ENCODE results near the gene STX7. TPM values are rescaled to one million over a fixed set of nuclear protein-coding genes. Genes with fewer than 3 reads are reported as not detected.

The STX7 gene
- total RNA-seq, 1 experiment from 2014 or later = 41.0 TPM

- no peaks in the 10 kb centered on the region for H3K27me3 ChIP-seq (replicated peaks; ENCODE audit: control insufficient read depth, insufficient read depth, low read length)
- peaks cover 19% of the 10 kb centered on the region for H3K36me3 Mint-ChIP-seq (ENCODE audit: insufficient read depth, unreplicated experiment)
- H3K27me3 Mint-ChIP-seq (ENCODE audit: insufficient read depth, unreplicated experiment) = no peaks in the 10 kb centered on the region
- peak overlapping the region; percentile 90 for H3K27ac Mint-ChIP-seq (ENCODE audit: unreplicated experiment)
- H3K4me3 Mint-ChIP-seq (ENCODE audit: unreplicated experiment) = peak overlapping the region; percentile 92
- peaks cover 18% of the 10 kb centered on the region for H3K4me1 Mint-ChIP-seq (ENCODE audit: low read depth, unreplicated experiment)
- intact Hi-C loops (cut with micrococcal nuclease; ENCODE audit: unreplicated experiment) = loop anchor here (1.0 kb wide), 1 partner anchor 302 kb away; the partner anchor contains the start of gene RPS12
- H3K4me1 ChIP-seq = peaks cover 12% of the 10 kb centered on the region
- POLR2A ChIA-PET = interaction anchor here (1.5 kb wide), 1 partner anchor 303 kb away, joined by 6 read pairs; the partner anchor contains the start of gene RPS12
- H3K36me3 ChIP-seq (ENCODE audit: control insufficient read depth, insufficient read depth, low read length) = no peaks in the 10 kb centered on the region
- BruUV-seq (replicated peaks) = no TSS peak
- TF ChIP-seq CTCF (IDR thresholded peaks at IDR 0.05; ENCODE audit: insufficient read depth in 1 of 2, low read depth in 1 of 2, low read length in 1 of 2, severe bottlenecking in 1 of 2, unreplicated experiment in 1 of 2) = no peak
- CTCF ChIA-PET = interaction anchor here (0.6 to 1.1 kb wide), 2 partner anchors 13 to 286 kb away, joined by 3 to 4 read pairs; partner anchors contain the start of gene SLC18B1
- H3K9me3 Mint-ChIP-seq (ENCODE audit: unreplicated experiment) = no peaks in the 10 kb centered on the region
- peak overlapping the region; percentile 70 for H3K4me3 ChIP-seq (ENCODE audit: low read depth, low read length)
- H3K9me3 ChIP-seq = no peaks in the 10 kb centered on the region
- no peak for DNase-seq
Observed at GRCh38 chr6:132511831-132512220, 1.1 kb downstream of the STX7 start.

GRCh38 chr6:132511210-132511830 lies 1.6 kb downstream of the STX7 start:
- DNase-seq = peak in 1 of 2 experiments; percentile 5
- no peak for TF ChIP-seq CTCF (IDR thresholded peaks at IDR 0.05; ENCODE audit: insufficient read depth in 1 of 2, low read depth in 1 of 2, low read length in 1 of 2, severe bottlenecking in 1 of 2, unreplicated experiment in 1 of 2)
- POLR2A ChIA-PET = no interaction called here
- Histone ChIP-seq H3K9me3 (no peaks in the 10 kb centered on the region), H3K4me1 (peaks cover 12% of the 10 kb centered on the region), H3K27me3 (replicated peaks; ENCODE audit: control insufficient read depth, insufficient read depth, low read length) (no peaks in the 10 kb centered on the region), H3K36me3 (ENCODE audit: control insufficient read depth, insufficient read depth, low read length) (no peaks in the 10 kb centered on the region), H3K4me3 (ENCODE audit: low read depth, low read length) (peak overlapping the region; percentile 70; the same call in 1 of the 2 replicates)
- H3K27me3 Mint-ChIP-seq (ENCODE audit: insufficient read depth, unreplicated experiment) = no peaks in the 10 kb centered on the region
- H3K9me3 Mint-ChIP-seq (ENCODE audit: unreplicated experiment) = no peaks in the 10 kb centered on the region
- H3K4me3 Mint-ChIP-seq (ENCODE audit: unreplicated experiment) = peak overlapping the region; percentile 92
- BruUV-seq (replicated peaks) = no TSS peak
- CTCF ChIA-PET = no interaction called here
- intact Hi-C loops (cut with micrococcal nuclease; ENCODE audit: unreplicated experiment) = no loop called here
- peaks cover 19% of the 10 kb centered on the region for H3K36me3 Mint-ChIP-seq (ENCODE audit: insufficient read depth, unreplicated experiment)
- H3K4me1 Mint-ChIP-seq (ENCODE audit: low read depth, unreplicated experiment) = peaks cover 18% of the 10 kb centered on the region
- H3K27ac Mint-ChIP-seq (ENCODE audit: unreplicated experiment) = peak overlapping the region; percentile 26

GRCh38 chr6:132506869-132507808 lies 5.8 kb downstream of the STX7 start:
- H3K36me3 Mint-ChIP-seq (ENCODE audit: insufficient read depth, unreplicated experiment) = peaks cover 29% of the 10 kb centered on the region
- DNase-seq = no peak
- no peaks in the 10 kb centered on the region for H3K27me3 Mint-ChIP-seq (ENCODE audit: insufficient read depth, unreplicated experiment)
- peaks cover 12% of the 10 kb centered on the region for H3K4me1 Mint-ChIP-seq (ENCODE audit: low read depth, unreplicated experiment)
- Histone ChIP-seq H3K9me3 (no peaks in the 10 kb centered on the region), H3K36me3 (ENCODE audit: control insufficient read depth, insufficient read depth, low read length) (no peaks in the 10 kb centered on the region), H3K4me1 (peaks cover 12% of the 10 kb centered on the region), H3K27me3 (replicated peaks; ENCODE audit: control insufficient read depth, insufficient read depth, low read length) (no peaks in the 10 kb centered on the region), H3K4me3 (ENCODE audit: low read depth, low read length) (no peak overlapping the region)
- CTCF ChIA-PET = no interaction called here
- intact Hi-C loops (cut with micrococcal nuclease; ENCODE audit: unreplicated experiment) = no loop called here
- POLR2A ChIA-PET = no interaction called here
- H3K4me3 Mint-ChIP-seq (ENCODE audit: unreplicated experiment) = no peak overlapping the region
- no peak for TF ChIP-seq CTCF (IDR thresholded peaks at IDR 0.05; ENCODE audit: insufficient read depth in 1 of 2, low read depth in 1 of 2, low read length in 1 of 2, severe bottlenecking in 1 of 2, unreplicated experiment in 1 of 2)
- no peaks in the 10 kb centered on the region for H3K9me3 Mint-ChIP-seq (ENCODE audit: unreplicated experiment)
- no peak overlapping the region for H3K27ac Mint-ChIP-seq (ENCODE audit: unreplicated experiment)
- BruUV-seq (replicated peaks) = no TSS peak
